Activated CD8-positive, alpha-beta T cell treated with anti-CD3 and anti-CD28 coated beads for 36 hours (primary cell): ENCODE data around the gene FAM167B. TPM values are rescaled to one million over a fixed set of nuclear protein-coding genes. Genes with fewer than 3 reads are reported as not detected.
"Not testable (repeated sequence)": the region's sequence is repeated elsewhere in the genome, so short reads cannot be mapped to it uniquely, and the experiment has no call there.

Experiments used
- ATAC-seq: fragments of 200-7000 bp; cut with Tn5 transposase; one replicate; pipeline ENCODE4 v1.10.0; 2021; ENCODE audit warnings: mild to moderate bottlenecking, moderate library complexity
- CTCF ChIA-PET: fragments of 350-600 bp; sonication (Branson Sonifier 250); formaldehyde crosslinking; loops from one replicate; lab custom pipeline; 2021; ENCODE audit warnings: antibody characterized with exemption; lab: Charles Lee
- POLR2A ChIA-PET: fragments of 350-600 bp; sonication (Branson Sonifier 250); formaldehyde crosslinking; loops from one replicate; lab custom pipeline; 2021; ENCODE audit warnings: antibody characterized with exemption; lab: Charles Lee
- DNase-seq: peaks from one replicate; pipeline ENCODE4 v3.0.0-alpha.2; 2020
- H3K27ac Mint-ChIP-seq: one replicate; pipeline ENCODE4 v1.8.0; 2021; ENCODE audit warnings: mild to moderate bottlenecking, mixed read lengths
- H3K27me3 Mint-ChIP-seq: one replicate; pipeline ENCODE4 v1.8.0; 2021; ENCODE audit warnings: mixed read lengths
- H3K36me3 Mint-ChIP-seq: one replicate; pipeline ENCODE4 v1.8.0; 2021; ENCODE audit warnings: low read depth, mixed read lengths
- H3K4me1 Mint-ChIP-seq: one replicate; pipeline ENCODE4 v1.8.0; 2021; ENCODE audit warnings: low read depth, mixed read lengths
- H3K4me3 Mint-ChIP-seq: one replicate; pipeline ENCODE4 v1.8.0; 2021; ENCODE audit warnings: mild to moderate bottlenecking, moderate library complexity, mixed read lengths
- H3K9me3 Mint-ChIP-seq: one replicate; pipeline ENCODE4 v1.8.0; 2021; ENCODE audit warnings: mixed read lengths
- intact Hi-C: fragments of 100-400 bp; cut with micrococcal nuclease; formaldehyde crosslinking; loops from one replicate; pipeline ENCODE4 v1.10.0; 2022
- total RNA-seq, 2 experiments: library from RNA; stranded (reverse); gene quantifications; one replicate each; pipeline ENCODE4 v1.2.3, GENCODE V29; 2021
- TF ChIP-seq, protein P1 (sequence below): fragments of 200-600 bp; IDR thresholded peaks from one replicate; pipeline ENCODE4 v1.8.0; 2022; ENCODE audit warnings: antibody characterized with exemption, mild to moderate bottlenecking

The FAM167B gene
- total RNA-seq, 2 experiments from 2014 or later: 0.38 to 0.89 TPM

DNA sequence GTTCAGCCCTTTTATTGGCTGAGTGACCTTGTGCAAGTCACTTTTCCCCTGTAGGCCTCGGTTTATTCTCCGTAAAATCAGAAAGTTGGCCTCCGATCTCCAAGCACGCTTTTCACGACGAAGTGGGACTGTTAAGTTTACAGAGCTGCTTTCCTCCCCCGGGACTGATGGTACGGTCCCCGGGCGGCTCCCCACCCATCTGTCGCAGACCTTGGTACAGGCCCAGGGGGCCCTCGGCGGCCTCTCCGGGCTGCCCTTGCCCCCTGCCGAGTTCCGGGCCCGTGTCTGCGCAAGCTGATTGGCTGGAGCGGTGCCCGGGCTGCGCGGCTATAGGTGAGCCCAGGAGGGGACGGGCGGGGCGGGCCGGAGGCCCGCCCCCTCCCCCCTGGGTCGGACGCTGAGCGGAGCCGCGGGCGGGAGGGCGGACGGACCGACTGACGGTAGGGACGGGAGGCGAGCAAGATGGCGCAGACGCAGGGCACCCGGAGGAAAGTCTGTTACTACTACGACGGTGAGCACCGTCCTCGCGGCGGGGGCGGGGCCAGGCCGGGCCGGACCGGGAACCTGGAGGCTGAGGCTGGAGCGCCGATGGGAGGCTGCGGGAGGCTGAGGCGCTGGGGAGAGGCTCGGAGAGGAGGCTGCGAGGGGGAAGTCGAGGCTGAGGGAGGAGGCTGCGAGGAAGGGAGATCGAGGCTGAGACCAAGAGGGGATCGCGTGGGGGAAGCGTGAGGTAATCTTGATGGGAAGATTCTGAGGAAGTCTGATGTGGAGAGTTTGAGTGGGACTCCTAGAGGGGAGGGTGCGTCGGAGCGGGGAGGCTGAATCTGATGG is 44.9 kb downstream of the FAM167B start, which contains the start of gene HDAC1:
HDAC1 (plus strand) TSS at position 376 of the 831 bp plus-strand sequence; CDS start at position 463, 87 bp downstream.
- intact Hi-C loops: no loop called here
- TF ChIP-seq, protein P1, sequence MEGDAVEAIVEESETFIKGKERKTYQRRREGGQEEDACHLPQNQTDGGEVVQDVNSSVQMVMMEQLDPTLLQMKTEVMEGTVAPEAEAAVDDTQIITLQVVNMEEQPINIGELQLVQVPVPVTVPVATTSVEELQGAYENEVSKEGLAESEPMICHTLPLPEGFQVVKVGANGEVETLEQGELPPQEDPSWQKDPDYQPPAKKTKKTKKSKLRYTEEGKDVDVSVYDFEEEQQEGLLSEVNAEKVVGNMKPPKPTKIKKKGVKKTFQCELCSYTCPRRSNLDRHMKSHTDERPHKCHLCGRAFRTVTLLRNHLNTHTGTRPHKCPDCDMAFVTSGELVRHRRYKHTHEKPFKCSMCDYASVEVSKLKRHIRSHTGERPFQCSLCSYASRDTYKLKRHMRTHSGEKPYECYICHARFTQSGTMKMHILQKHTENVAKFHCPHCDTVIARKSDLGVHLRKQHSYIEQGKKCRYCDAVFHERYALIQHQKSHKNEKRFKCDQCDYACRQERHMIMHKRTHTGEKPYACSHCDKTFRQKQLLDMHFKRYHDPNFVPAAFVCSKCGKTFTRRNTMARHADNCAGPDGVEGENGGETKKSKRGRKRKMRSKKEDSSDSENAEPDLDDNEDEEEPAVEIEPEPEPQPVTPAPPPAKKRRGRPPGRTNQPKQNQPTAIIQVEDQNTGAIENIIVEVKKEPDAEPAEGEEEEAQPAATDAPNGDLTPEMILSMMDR: no peak
- ATAC-seq: peak; percentile 98
- CTCF ChIA-PET: interaction anchor here (0.7 to 5.3 kb wide), 7 partner anchors 18 to 76 kb away, joined by 3 to 21 read pairs (median 5); partner anchors contain the start of genes FAM167B and LCK
- Mint-ChIP-seq H3K27me3 (no peaks in the 10 kb centered on the region), H3K27ac (peak within 1 kb of the TSS; percentile 97), H3K4me1 (peaks cover 41% of the 10 kb centered on the region), H3K9me3 (no peaks in the 10 kb centered on the region), H3K4me3 (peak within 1 kb of the TSS; percentile 98), H3K36me3 (peaks cover 23% of the 10 kb centered on the region)
- POLR2A ChIA-PET: interaction anchor here (0.7 to 3.9 kb wide), 25 partner anchors 11 to 184 kb away, joined by 3 to 41 read pairs (median 4); partner anchors contain the start of genes BSDC1, CCDC28B, KPNA6 and LCK
- peak; percentile 98 for DNase-seq

DNA sequence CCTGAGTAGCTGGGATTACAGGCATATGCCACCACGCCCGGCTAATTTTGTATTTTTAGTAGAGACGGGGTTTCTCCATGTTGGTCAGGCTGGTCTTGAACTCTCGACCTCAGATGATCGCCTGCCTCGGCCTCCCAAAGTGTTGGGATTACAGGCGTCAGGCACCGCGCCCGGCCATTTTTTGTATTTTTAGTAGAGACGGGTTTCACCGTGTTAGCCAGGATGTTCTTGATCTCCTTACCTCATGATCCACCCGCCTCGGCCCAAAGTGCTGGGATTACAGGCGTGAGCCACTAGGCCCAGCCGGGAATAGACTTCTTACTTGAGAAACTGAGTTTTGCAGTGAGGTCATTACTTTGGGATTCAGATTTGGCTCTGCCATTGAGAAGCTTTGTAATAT is 51.2 kb downstream of the FAM167B start:
- H3K4me3 Mint-ChIP-seq, DNase-seq, CTCF ChIA-PET, H3K9me3 Mint-ChIP-seq, intact Hi-C loops, H3K27ac Mint-ChIP-seq, H3K27me3 Mint-ChIP-seq, ATAC-seq: not testable (repeated sequence)
- POLR2A ChIA-PET: interaction anchor here (0.7 kb wide), 1 partner anchor 54 kb away, joined by 3 read pairs; no protein-coding TSS in a partner anchor
- H3K36me3 Mint-ChIP-seq: peaks cover 38% of the 10 kb centered on the region
- H3K4me1 Mint-ChIP-seq: peaks cover 57% of the 10 kb centered on the region

Other genes with a start within 250 kb of the FAM167B start
- 100 to 1,000 TPM; 201 to 203 TPM for gene KHDRBS1, start 233.4 kb upstream of the FAM167B start, total RNA-seq
- gene TMEM39B, start 174.3 kb upstream of the FAM167B start, total RNA-seq: 10 to 100 TPM; 25.3 to 27.7 TPM
- 10 to 100 TPM; 70.8 to 74.3 TPM for gene KPNA6, start 139.2 kb upstream of the FAM167B start, total RNA-seq
- 10 to 100 TPM; 71.5 to 73.3 TPM for gene TXLNA, start 67.5 kb upstream of the FAM167B start, total RNA-seq
- gene CCDC28B, start 46.6 kb upstream of the FAM167B start, total RNA-seq: 10 to 100 TPM; 27.0 to 27.7 TPM
- gene IQCC, start 41.6 kb upstream of the FAM167B start, total RNA-seq: 1 to 10 TPM; 4.2 to 4.4 TPM
- gene DCDC2B, start 38.1 kb upstream of the FAM167B start, total RNA-seq: not detected
- gene TMEM234, start 24.9 kb upstream of the FAM167B start, total RNA-seq: 1 to 10 TPM; 6.9 to 7.7 TPM
- 100 to 1,000 TPM; 328 to 335 TPM for gene EIF3I, start 24.8 kb upstream of the FAM167B start, total RNA-seq
- gene LCK, start 4.0 kb downstream of the FAM167B start, total RNA-seq: 100 to 1,000 TPM; 289 to 292 TPM
- gene HDAC1, start 44.9 kb downstream of the FAM167B start, total RNA-seq: 100 to 1,000 TPM; 126 to 127 TPM
- 10 to 100 TPM; 31.2 to 33.5 TPM for gene MARCKSL1, start 89.0 kb downstream of the FAM167B start, total RNA-seq
- 1 to 10 TPM; 4.6 to 5.5 TPM for gene FAM229A, start 115.3 kb downstream of the FAM167B start, total RNA-seq
- gene TSSK3, start 115.3 kb downstream of the FAM167B start, total RNA-seq: under 1 TPM; 0.85 to 0.90 TPM
- 10 to 100 TPM; 30.6 to 33.3 TPM for gene BSDC1, start 147.2 kb downstream of the FAM167B start, total RNA-seq
- gene ZBTB8B, start 217.8 kb downstream of the FAM167B start, total RNA-seq: not detected